Cardiac muscle cell (in vitro differentiated cells and primary cell): ENCODE data around the gene SNRK. TPM values are rescaled to one million over a fixed set of nuclear protein-coding genes. Genes with fewer than 3 reads are reported as not detected.

Experiments
- DNase-seq, 2 donors: peaks; one replicate each; pipeline versions ENCODE4 v3.0.0 to v3.0.0-alpha.2; 2010 to 2017; ENCODE audit warnings: low read depth in 1 of 2, low spot score in 1 of 2
- H3K27ac ChIP-seq: fragments of 200-600 bp; sonication (generic); 2 replicates; pipeline ENCODE4 v1.5.1; 2016
- H3K27me3 ChIP-seq: fragments of 200-600 bp; sonication (generic); 2 replicates; pipeline ENCODE4 v1.6.0; 2016; ENCODE audit warnings: control low read depth
- H3K36me3 ChIP-seq: fragments of 200-600 bp; sonication (generic); 2 replicates; pipeline ENCODE4 v1.5.1; 2016; ENCODE audit warnings: control low read depth
- H3K4me1 ChIP-seq: fragments of 200-600 bp; sonication (generic); 2 replicates; pipeline ENCODE4 v1.8.1; 2017; ENCODE audit warnings: low read depth, mild to moderate bottlenecking, mixed run types
- H3K4me3 ChIP-seq: fragments of 200-600 bp; sonication (generic); 2 replicates; pipeline ENCODE4 v1.5.1; 2016; ENCODE audit warnings: mild to moderate bottlenecking
- H3K9me3 ChIP-seq: fragments of 200-600 bp; sonication (generic); 2 replicates; pipeline ENCODE4 v1.5.1; 2017; ENCODE audit warnings: low read depth, mild to moderate bottlenecking, control low read depth
- polyA plus RNA-seq: library from polyadenylated mRNA; unstranded; fragments of >200 nt; fragmentation: Nextera tagmentation; extraction: Ambion mirVana; gene quantifications from 2 replicates; pipeline ENCODE4 v1.2.1, GENCODE V29; 2016
- total RNA-seq: library from RNA; depleted of rRNA; stranded (reverse); fragments of >200 nt; gene quantifications from 2 replicates; pipeline ENCODE4 v1.2.3, GENCODE V29; 2016
- TF ChIP-seq, protein P1 (sequence below): IDR thresholded peaks from 2 replicates; pipeline ENCODE4 v1.5.1; 2012; ENCODE audit warnings: low read depth, mild to moderate bottlenecking, low read length

Gene SNRK
- total and polyA plus RNA-seq, 2 experiments from 2014 or later, result 4.6 to 15.6 TPM

DNA sequence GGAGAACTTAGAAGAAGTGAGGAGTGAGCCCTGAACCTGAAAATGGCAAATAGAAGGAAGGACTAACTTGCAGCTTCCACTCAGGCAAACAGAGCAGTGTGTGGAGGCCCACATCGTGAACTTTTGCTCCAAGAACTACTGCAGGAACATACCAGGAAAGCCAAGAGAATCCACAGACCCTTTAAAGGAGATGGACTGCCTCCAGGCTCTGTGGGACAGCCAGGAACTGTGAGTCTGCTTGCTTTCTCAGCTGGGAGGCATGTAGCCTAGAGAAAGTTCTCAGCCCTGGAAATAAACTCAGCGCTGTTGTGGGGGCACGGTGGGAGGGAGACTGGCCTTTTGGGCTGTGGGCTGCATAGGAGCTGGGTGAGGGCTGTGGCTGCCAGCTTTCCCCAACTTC lies 93.0 kb downstream of the SNRK start:
- TF ChIP-seq, protein P1, sequence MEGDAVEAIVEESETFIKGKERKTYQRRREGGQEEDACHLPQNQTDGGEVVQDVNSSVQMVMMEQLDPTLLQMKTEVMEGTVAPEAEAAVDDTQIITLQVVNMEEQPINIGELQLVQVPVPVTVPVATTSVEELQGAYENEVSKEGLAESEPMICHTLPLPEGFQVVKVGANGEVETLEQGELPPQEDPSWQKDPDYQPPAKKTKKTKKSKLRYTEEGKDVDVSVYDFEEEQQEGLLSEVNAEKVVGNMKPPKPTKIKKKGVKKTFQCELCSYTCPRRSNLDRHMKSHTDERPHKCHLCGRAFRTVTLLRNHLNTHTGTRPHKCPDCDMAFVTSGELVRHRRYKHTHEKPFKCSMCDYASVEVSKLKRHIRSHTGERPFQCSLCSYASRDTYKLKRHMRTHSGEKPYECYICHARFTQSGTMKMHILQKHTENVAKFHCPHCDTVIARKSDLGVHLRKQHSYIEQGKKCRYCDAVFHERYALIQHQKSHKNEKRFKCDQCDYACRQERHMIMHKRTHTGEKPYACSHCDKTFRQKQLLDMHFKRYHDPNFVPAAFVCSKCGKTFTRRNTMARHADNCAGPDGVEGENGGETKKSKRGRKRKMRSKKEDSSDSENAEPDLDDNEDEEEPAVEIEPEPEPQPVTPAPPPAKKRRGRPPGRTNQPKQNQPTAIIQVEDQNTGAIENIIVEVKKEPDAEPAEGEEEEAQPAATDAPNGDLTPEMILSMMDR, result no peak

DNA sequence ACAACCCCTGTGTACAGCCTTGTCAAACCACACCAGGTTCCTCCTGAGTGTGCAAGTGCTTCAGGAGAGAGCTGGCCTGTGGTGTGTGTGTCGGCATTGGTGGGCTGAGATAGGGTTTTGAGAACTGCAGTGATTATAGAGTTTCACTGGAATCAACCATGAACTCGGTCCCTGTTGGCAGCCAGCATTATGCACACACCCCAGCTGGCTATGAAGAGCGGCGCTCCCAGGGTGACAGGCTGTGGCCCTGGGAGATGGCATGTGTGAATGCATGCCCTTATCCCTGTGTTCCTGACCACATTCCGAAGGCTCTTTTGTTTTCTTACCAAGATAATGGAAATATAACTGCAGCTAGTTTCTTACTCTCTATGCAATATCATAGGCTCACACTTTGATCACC lies 101.8 kb downstream of the SNRK start:
- no peak for DNase-seq
- H3K36me3 ChIP-seq, result no peaks in the 10 kb centered on the region
- TF ChIP-seq, protein P1, result no peak
- H3K27me3 ChIP-seq, result no peaks in the 10 kb centered on the region
- H3K4me3 ChIP-seq, result no peak overlapping the region
- no peaks in the 10 kb centered on the region for H3K9me3 ChIP-seq
- H3K27ac ChIP-seq, result no peak overlapping the region
- H3K4me1 ChIP-seq, result no peaks in the 10 kb centered on the region

More for the DNA sequence above, 93.0 kb downstream of the SNRK start:
- Histone ChIP-seq H3K9me3 (no peaks in the 10 kb centered on the region), H3K4me1 (peaks cover 3% of the 10 kb centered on the region), H3K36me3 (no peaks in the 10 kb centered on the region), H3K4me3 (no peak overlapping the region), H3K27me3 (no peaks in the 10 kb centered on the region), H3K27ac (no peak overlapping the region)
- peak in 1 of 2 donors; percentile 64 for DNase-seq

DNA sequence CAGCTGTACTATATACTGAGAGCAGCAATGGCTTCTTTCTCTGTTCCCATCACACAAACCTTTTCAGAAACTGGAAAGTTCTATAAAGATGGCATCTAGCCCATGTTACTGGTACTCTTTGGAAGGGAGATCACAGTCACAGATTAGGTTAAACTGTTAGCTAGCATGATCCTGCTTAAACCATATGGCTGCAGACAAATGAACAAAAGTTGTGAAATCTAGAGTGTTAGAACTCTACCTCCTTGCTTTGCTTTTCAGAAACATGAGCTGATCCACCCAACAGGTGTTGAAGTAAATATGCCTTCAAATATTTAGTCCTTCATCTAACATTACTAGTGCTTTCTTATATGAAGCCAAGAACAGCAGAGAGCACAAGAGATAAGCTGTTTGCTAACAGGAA lies 102.6 kb downstream of the SNRK start:
- no peaks in the 10 kb centered on the region for H3K4me1 ChIP-seq
- TF ChIP-seq, protein P1, result no peak
- DNase-seq, result peak in 1 of 2 donors; percentile 21
- H3K27ac ChIP-seq, result no peak overlapping the region
- no peak overlapping the region for H3K4me3 ChIP-seq
- H3K9me3 ChIP-seq, result no peaks in the 10 kb centered on the region
- H3K36me3 ChIP-seq, result no peaks in the 10 kb centered on the region
- H3K27me3 ChIP-seq, result no peaks in the 10 kb centered on the region

DNA sequence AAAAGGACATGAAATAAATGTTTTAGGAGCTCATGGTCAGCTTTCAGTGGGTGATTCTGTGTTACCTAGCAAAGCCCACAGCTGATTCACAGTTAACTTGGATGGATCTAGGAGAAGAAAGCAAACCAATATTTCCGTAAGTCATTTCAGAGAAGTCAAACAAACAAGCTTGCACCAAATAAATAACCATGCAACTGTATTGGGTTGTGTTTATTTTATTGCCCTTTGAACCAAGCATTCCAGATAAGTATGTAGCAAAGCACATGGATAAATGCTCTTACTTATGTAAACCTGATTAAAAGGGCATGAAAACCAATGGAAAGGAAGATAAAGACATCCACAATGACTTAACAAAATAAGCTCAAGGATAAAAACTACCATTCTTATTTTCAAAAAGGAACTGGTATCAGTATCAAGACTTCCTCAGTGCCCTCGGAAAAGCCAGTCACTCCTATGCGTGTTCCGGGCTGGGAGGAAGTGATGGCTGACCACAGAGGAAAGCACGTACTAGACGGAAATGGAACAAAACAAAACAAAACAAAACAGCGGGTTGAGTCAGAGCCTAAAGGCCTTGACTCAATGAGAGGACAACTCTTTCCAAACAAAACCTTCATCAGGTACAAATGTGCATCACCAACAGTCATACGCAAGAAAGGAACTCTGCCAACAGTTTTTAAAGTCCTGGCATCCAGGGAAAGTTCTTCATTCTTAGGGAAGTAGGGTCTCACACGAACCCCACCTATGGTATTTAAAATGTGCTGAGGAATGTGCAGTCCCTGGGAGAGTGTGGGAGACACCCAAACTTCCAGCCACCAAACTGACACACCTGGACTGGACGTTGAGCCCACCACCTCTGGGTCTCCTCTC lies 103.3 kb downstream of the SNRK start:
- Histone ChIP-seq H3K36me3 (no peaks in the 10 kb centered on the region), H3K9me3 (no peaks in the 10 kb centered on the region), H3K4me3 (no peak overlapping the region), H3K4me1 (no peaks in the 10 kb centered on the region), H3K27ac (no peak overlapping the region), H3K27me3 (no peaks in the 10 kb centered on the region)
- TF ChIP-seq, protein P1, result no peak
- DNase-seq, result peak in 1 of 2 donors; percentile 87

DNA sequence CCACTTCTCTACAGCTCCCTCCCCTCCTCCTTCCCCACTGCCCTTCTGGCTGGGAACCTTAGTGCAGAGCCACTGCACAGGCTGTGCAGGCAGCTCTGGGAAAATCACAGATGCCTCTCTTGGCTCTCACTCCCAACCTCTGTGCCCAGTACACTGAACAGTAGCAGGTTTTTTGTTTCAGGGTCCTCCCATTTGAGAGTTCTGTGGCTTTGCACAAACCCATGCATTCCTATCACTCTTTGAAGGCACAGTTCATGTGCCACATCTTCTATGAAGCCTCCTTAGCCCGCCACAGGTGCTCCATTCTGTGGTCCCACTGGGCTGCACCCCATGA lies 103.9 kb downstream of the SNRK start:
- Histone ChIP-seq H3K9me3 (no peaks in the 10 kb centered on the region), H3K27ac (no peak overlapping the region), H3K4me3 (no peak overlapping the region), H3K4me1 (no peaks in the 10 kb centered on the region), H3K27me3 (no peaks in the 10 kb centered on the region), H3K36me3 (no peaks in the 10 kb centered on the region)
- peak in 1 of 2 donors; percentile 11 for DNase-seq
- TF ChIP-seq, protein P1, result no peak
